ENCODE data around the gene PSAT1. TPM values are rescaled to one million over a fixed set of nuclear protein-coding genes. Genes with fewer than 3 reads are reported as not detected.

PSAT1 gene
- total RNA-seq, 1 experiment from 2014 or later, result 315 TPM

DNA sequence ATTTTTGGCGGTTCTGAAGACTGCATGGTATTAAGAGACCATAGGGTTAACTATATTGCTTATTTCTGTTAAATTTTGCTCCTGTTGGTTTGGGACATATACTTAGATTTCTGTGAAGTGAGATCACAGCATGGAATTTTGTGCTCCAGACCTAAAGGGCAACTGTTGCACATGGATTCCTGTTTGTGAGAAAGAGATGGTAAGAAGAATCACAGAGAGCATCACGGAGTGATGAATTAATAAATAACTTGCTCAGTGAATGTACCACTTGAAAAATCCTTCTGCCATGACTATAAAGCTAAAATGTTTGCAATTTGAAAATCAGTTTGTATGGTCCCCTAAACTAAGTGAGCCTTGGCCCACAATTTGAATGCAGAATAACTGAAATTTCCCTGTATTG lies 4.5 kb downstream of the PSAT1 start:
- H3K27me3 ChIP-seq (ENCODE audit: insufficient read depth, low read depth), result no peaks in the 10 kb centered on the region
- DNase-seq, result no peak
- ChIA-PET POLR2A (ENCODE audit: unreplicated experiment) (no interaction called here), CTCF (no interaction called here)
- H3K79me2 ChIP-seq (ENCODE audit: low read depth), result peaks cover 80% of the 10 kb centered on the region
- H3K4me3 ChIP-seq, result no peak overlapping the region
- peaks cover 84% of the 10 kb centered on the region for H4K20me1 ChIP-seq (ENCODE audit: insufficient read depth)
- no peak overlapping the region for H3K4me2 ChIP-seq
- no peak overlapping the region for H3K27ac ChIP-seq
- H2AFZ ChIP-seq, result no peak overlapping the region
- H3K9me2 ChIP-seq (ENCODE audit: insufficient read depth), result no peaks in the 10 kb centered on the region
- H3K4me1 ChIP-seq (replicated peaks; ENCODE audit: insufficient read depth), result peaks cover 11% of the 10 kb centered on the region
- BruUV-seq (replicated peaks), result no TSS peak
- intact Hi-C loops (cut with micrococcal nuclease; ENCODE audit: unreplicated experiment), result no loop called here
- peaks cover 67% of the 10 kb centered on the region for H3K36me3 ChIP-seq (ENCODE audit: low read depth)
- H3K9me3 ChIP-seq (ENCODE audit: insufficient read depth, low read depth), result no peaks in the 10 kb centered on the region
- peaks cover 1% of the 10 kb centered on the region; the same call in 1 of the 2 replicates for H3F3A ChIP-seq (ENCODE audit: insufficient read depth, low read depth)
- TF ChIP-seq, protein P1, sequence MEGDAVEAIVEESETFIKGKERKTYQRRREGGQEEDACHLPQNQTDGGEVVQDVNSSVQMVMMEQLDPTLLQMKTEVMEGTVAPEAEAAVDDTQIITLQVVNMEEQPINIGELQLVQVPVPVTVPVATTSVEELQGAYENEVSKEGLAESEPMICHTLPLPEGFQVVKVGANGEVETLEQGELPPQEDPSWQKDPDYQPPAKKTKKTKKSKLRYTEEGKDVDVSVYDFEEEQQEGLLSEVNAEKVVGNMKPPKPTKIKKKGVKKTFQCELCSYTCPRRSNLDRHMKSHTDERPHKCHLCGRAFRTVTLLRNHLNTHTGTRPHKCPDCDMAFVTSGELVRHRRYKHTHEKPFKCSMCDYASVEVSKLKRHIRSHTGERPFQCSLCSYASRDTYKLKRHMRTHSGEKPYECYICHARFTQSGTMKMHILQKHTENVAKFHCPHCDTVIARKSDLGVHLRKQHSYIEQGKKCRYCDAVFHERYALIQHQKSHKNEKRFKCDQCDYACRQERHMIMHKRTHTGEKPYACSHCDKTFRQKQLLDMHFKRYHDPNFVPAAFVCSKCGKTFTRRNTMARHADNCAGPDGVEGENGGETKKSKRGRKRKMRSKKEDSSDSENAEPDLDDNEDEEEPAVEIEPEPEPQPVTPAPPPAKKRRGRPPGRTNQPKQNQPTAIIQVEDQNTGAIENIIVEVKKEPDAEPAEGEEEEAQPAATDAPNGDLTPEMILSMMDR (conservative IDR thresholded peaks at IDR 0.05), result no peak
- no peak for TF ChIP-seq EZH2 (IDR thresholded peaks at IDR 0.05; ENCODE audit: low read depth)

DNA sequence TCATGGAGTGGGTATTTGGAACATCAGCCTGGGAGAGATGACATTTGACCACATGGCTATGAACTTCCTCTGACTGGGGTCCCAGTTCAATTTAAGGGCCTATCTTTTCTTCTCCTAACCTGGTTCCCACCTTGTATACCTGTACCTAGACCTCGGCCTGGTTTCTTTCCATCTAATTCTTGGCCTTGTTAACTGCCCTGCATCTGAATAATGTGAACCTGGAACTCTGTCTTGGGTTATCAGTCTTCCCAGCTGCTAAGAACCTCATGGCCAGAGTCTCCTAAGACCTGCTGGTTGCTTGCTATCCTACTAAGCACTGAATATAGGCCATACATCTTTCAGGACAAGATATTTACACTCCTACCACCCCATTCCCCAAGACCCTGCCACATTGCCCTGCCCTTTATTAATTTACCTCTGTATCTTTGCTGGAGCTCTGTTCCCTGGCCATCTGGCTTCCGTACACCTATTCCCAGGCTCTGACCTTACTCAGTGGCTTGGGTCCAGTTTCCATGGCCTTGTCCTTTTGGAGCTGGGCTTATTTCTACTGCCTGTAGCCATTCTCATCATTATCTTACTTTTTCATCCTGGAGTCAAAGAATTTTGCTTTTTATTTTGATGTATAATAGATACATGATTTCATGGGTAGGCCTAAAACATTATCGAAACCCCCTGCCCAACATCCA lies 6.6 kb downstream of the PSAT1 start:
- Histone ChIP-seq H3K79me2 (ENCODE audit: low read depth) (peaks cover 66% of the 10 kb centered on the region), H3K9me2 (ENCODE audit: insufficient read depth) (no peaks in the 10 kb centered on the region), H4K20me1 (ENCODE audit: insufficient read depth) (peaks cover 98% of the 10 kb centered on the region), H3K9me3 (ENCODE audit: insufficient read depth, low read depth) (no peaks in the 10 kb centered on the region), H3K36me3 (ENCODE audit: low read depth) (peaks cover 81% of the 10 kb centered on the region), H3K27ac (no peak overlapping the region), H3K4me2 (no peak overlapping the region), H3K4me3 (no peak overlapping the region), H3F3A (ENCODE audit: insufficient read depth, low read depth) (no peaks in the 10 kb centered on the region), H3K27me3 (ENCODE audit: insufficient read depth, low read depth) (no peaks in the 10 kb centered on the region), H2AFZ (no peak overlapping the region), H3K4me1 (replicated peaks; ENCODE audit: insufficient read depth) (peaks cover 11% of the 10 kb centered on the region)
- POLR2A ChIA-PET (ENCODE audit: unreplicated experiment), result no interaction called here
- TF ChIP-seq EZH2 (IDR thresholded peaks at IDR 0.05; ENCODE audit: low read depth), result no peak
- TF ChIP-seq, protein P1 (conservative IDR thresholded peaks at IDR 0.05), result no peak
- BruUV-seq (replicated peaks), result no TSS peak
- intact Hi-C loops (cut with micrococcal nuclease; ENCODE audit: unreplicated experiment), result no loop called here
- DNase-seq, result no peak
- CTCF ChIA-PET, result no interaction called here

DNA sequence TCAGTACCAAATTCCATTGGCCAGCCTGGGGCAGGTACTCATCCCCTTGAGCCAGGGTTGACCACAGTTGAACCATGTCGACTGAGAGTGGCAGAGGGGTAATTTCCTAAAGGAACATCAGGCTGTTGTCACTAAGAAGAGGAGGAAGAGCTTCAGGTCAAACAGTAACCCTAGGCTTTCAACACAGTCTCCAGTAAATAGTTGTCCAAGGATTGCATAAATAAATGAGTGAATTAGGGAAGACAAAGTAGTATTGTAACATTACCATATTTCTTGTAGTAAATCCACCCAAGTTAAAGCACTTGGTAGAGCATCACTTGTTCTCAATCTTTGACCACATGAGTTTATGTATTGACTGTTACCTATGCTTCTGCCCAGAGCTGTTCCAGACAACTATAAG lies 7.4 kb downstream of the PSAT1 start:
- Histone ChIP-seq H3K27me3 (ENCODE audit: insufficient read depth, low read depth) (no peaks in the 10 kb centered on the region), H3K79me2 (ENCODE audit: low read depth) (peaks cover 58% of the 10 kb centered on the region), H3K9me2 (ENCODE audit: insufficient read depth) (no peaks in the 10 kb centered on the region), H3K27ac (no peak overlapping the region), H3K36me3 (ENCODE audit: low read depth) (peaks cover 86% of the 10 kb centered on the region), H4K20me1 (ENCODE audit: insufficient read depth) (peaks cover 98% of the 10 kb centered on the region), H3K4me1 (replicated peaks; ENCODE audit: insufficient read depth) (0 out of 2 replicates have a peak, but pooled peaks cover 4% of the 10 kb centered on the region), H2AFZ (no peak overlapping the region), H3K4me2 (no peak overlapping the region), H3K9me3 (ENCODE audit: insufficient read depth, low read depth) (no peaks in the 10 kb centered on the region), H3K4me3 (no peak overlapping the region), H3F3A (ENCODE audit: insufficient read depth, low read depth) (no peaks in the 10 kb centered on the region)
- intact Hi-C loops (cut with micrococcal nuclease; ENCODE audit: unreplicated experiment), result no loop called here
- CTCF ChIA-PET, result no interaction called here
- no peak for TF ChIP-seq EZH2 (IDR thresholded peaks at IDR 0.05; ENCODE audit: low read depth)
- TF ChIP-seq, protein P1 (conservative IDR thresholded peaks at IDR 0.05), result no peak
- POLR2A ChIA-PET (ENCODE audit: unreplicated experiment), result no interaction called here
- DNase-seq, result no peak
- no TSS peak for BruUV-seq (replicated peaks)

All from PC-9 (cell line).